Astrocyte of the spinal cord (primary cell): ENCODE measurements around the gene MROH2A.

ENCODE experiments used
- DNase-seq: peaks from one replicate; pipeline ENCODE4 v3.0.0; 2011; ENCODE audit warnings: low read depth, low spot score
- H3K4me3 ChIP-seq: 2 replicates; pipeline ENCODE4 v1.5.1; 2011; ENCODE audit warnings: low read depth, mild to moderate bottlenecking, low read length, moderate library complexity
- CTCF ChIP-seq: IDR thresholded peaks from 2 replicates; pipeline ENCODE4 v1.5.1; 2012; ENCODE audit warnings: low read depth, mild to moderate bottlenecking, low read length, inconsistent platforms
- in situ Hi-C: cut with HindIII; loops from 2 replicates; pipeline ENCODE4 v1.10.0; 2017; ENCODE audit warnings: low sequenced_read_pairs

The MROH2A gene

GRCh38 chr2:233839447-233839820, 61.3 kb downstream of the MROH2A start:
- in situ Hi-C loops, result no loop called here
- no peak for TF ChIP-seq CTCF
- H3K4me3 ChIP-seq, result no peak overlapping the region
- no peak for DNase-seq

- no peak for TF ChIP-seq CTCF
- no peak overlapping the region for H3K4me3 ChIP-seq
- no peak for DNase-seq
- in situ Hi-C loops, result no loop called here
Measured at GRCh38 chr2:233840520-233840919, 62.4 kb downstream of the MROH2A start.

- no peak for DNase-seq
- H3K4me3 ChIP-seq, result no peak overlapping the region
- in situ Hi-C loops, result no loop called here
- TF ChIP-seq CTCF, result no peak
Measured at GRCh38 chr2:233841183-233841582, 63.1 kb downstream of the MROH2A start.

- H3K4me3 ChIP-seq, result no peak overlapping the region
- TF ChIP-seq CTCF, result no peak
- in situ Hi-C loops, result no loop called here
- DNase-seq, result no peak
Measured at GRCh38 chr2:233844064-233844807, 66.1 kb downstream of the MROH2A start.

GRCh38 chr2:233844836-233845235, 66.7 kb downstream of the MROH2A start:
- no peak for DNase-seq
- in situ Hi-C loops, result no loop called here
- TF ChIP-seq CTCF, result no peak
- H3K4me3 ChIP-seq, result no peak overlapping the region

GRCh38 chr2:233845301-233846060, 67.4 kb downstream of the MROH2A start:
- TF ChIP-seq CTCF, result no peak
- H3K4me3 ChIP-seq, result no peak overlapping the region
- in situ Hi-C loops, result no loop called here
- DNase-seq, result no peak
